Activated T-cell treated with anti-CD3 and anti-CD28 coated beads for 24 hours (primary cell): Measurements from ENCODE around the gene MEIS1.
"Not testable (repeated sequence)": the region's sequence is repeated elsewhere in the genome, so short reads cannot be mapped to it uniquely, and the experiment has no call there.

Experiments used
- DNase-seq: peaks from one replicate; pipeline ENCODE4 v3.0.0-alpha.2; 2020; ENCODE audit warnings: low read depth

MEIS1 gene

DNA sequence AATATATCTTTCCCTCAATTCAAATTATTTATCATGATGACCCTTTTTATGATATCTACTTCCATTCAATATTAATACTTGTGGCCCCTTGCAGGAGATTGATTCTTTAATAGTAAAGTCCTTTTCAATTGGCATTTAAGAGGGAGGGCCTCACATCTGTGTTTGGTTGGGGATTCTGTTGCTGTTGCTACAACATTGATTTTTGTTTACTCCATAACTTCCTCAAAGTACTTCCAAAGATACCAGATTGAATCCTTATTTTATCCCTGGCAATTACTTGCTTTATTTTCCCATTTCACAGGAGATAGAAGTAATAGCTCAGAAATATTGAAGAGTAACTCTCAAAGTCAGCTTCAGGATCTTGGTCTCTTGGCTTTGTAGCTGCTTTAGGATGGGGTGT, 32.8 kb downstream of the MEIS1 start:
- DNase-seq: no peak

DNA sequence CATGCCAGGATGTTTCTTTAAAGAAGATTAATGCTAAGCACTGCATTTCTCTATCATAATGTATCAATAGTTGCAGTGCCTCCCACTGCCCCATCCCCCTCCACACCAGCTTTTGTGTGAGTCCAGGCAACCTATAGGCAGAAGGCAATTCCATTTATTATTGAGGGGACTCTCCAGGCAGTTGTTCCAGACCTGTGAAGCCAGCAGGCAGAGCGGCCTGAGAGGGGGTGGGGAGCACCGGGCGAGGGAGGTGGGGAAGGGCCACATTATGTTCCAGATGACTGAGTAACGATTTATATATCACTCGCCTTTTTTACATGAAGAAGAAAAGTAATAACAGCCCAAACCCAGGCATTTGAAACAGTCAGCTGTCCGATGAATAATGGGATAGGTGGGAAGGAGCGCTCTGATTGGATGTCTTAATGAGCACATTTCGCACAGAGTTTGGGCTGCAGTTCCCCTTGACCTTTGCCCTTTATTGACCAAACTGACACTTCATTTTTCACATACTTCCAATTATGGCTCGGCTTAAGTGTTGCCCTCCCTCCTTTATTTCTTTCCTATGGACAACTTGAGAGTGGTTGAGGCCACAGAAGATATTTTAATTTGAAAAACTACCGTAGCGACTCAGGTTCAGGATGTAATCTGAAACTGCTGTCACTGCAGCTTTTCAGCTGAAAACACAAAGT, 34.4 kb downstream of the MEIS1 start:
- DNase-seq: no peak

DNA sequence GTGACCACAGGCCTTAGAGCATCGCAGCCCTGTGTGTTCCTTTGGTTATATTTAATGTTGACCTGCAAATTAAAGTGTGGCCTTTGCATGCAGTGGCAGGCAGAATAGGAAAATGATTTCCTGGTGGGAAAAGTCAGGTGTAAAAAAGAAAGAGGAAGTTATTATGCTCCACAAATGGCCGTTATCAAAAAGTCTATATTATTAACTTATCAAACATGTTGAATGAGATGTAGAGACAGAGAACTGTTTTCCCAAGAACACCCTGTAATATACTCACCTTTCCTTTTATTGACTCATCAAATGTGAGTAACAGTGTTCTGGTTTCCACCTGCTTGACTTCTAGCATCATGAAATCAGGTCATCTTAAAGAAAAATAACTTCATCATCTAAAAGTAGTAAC, 35.3 kb downstream of the MEIS1 start:
- DNase-seq: no peak

DNA sequence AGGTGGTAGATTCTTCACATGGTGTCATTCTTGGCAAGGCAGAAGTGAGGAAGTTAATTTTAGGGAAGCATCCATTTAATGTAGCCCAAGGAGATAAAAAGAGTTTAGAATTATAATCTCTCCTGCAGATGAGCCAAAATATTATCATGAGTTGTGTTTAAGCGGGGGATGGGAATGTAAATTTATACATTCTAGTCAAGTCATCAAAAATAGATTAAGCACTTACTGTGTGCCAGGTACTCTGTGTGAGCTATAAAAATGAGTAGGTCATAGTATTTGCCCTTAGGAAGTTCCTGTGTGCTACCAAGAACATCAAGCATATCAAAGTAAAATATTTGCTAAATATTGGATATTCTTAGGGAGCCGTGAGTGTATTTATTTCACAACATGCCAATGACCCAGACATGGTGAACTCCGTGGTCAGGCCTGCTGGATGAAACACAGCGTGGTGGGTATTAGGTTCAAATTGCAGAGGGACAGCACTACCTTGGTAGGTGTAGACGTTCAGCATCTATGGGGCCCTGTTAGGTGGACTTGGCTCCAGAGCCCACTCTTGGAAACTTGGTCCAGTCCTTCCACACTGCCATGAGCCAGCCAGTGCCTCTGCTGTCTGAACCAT, 37.4 kb downstream of the MEIS1 start:
- DNase-seq: no peak

DNA sequence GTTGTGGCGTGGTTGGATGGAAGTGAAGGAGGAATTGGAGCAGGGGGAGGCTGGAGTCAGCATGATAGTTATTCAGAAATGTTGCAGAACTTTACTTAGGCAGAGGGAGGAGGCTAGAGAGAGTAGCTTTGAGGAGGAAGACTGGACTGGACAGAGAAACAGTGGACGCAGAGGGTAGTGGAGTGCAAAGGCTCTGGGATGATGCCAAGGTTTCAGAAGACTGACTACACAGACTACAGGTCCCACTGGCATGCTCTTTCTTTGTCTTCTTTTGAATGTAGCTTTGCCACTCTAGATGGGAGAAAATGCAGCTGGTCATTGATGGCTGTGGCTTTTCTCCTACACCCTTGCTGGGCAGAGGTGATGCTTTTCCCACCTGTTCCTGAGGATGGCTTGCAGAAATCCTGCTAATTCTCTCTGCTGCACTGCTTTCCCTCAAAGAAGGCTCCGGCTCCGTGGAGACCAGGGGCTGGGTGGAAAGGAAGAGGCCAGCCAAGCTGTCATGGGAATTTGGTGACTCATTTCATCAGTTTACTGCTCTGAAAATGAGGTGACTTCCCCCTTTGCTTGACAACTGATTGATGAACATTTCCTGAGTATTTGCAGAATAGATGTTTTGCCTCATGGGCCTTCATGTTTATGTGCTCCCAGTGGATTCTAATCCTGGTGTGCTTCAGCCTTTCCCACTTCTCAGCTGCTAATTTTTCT, 42.4 kb downstream of the MEIS1 start:
- no peak for DNase-seq

DNA sequence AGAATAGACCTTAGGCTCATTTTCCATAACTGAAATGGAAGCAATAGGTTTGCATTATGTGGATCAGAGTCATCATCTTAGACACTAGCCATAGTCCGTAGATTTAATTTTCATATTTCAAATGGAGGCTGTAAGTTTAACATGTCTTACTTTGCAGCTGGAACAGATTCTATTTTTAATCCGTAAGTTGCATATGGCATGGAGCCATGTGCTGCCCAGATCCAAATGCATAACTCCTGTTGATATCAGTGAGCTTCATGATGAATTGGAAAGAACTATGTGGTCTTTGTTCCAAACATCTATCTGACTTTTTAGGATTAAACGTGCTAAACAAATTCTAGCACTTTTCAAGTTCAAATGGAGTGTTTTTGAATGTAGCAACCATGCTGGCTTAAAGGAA, 43.4 kb downstream of the MEIS1 start:
- DNase-seq: no peak

DNA sequence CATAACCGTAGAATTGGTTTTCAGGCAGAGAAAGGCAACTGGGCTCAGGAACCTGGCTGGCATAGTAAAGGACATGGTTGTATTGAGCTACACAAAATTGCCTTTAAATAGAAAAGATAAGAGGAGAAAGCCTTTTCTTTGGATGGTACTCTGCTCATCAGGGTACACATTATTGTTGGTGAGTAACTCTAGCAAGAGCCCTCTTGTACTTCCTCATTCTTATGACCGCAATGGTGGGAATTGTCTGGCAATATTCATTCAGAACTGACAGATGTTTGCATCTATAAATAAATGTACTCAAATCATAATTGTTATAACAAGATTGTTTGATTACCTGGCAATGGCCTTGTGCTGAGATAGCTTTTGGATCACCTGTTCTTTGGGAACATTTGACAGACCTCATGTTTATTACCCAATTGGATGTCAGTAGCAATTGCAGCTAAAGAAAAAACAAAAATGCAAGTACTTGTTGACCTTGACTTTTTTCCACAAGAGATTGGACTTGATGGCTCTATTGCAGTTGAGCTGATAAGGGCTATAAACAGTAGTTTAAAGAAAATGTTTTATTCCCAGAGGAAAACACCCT, 43.9 kb downstream of the MEIS1 start:
- no peak for DNase-seq

DNA sequence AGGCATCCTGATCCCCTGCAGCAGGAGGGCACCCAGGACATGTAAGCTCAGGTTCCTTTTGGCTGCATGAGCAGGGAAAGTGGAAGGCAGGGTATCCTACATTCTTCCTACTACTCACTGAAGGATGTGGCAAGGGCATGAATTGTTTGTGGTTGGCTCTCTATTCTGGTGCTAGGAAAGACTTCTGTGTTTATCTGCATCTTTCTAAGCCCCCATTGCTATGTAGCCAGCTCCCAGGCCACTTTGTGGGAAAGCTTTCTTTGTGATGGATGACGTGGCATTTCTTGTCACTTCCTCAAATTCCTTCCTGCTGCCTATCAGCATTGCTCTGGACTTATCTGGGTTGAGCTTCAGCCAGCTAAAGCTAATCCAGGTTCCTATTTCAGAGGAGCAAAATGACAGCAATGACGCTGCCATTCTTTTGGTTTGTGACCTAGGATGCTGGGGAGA, 46.2 kb downstream of the MEIS1 start:
- no peak for DNase-seq

DNA sequence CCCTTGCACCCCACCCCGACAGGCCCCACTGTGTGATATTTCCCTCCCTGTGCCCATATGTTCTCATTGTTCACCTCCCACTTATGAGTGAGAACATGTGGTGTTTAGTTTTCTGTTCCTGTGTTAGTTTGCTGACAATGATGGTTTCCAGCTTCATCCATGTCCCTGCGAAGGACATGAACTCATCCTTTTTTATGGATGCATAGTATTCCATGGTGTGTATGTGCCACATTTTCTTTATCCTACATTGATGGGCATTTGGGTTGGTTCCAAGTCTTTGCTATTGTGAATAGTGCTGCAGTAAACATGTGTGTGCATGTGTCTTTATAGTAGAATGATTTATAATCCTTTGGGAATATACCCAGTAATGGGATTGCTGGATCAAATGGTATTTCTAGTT, 50.3 kb downstream of the MEIS1 start:
- not testable (repeated sequence) for DNase-seq

DNA sequence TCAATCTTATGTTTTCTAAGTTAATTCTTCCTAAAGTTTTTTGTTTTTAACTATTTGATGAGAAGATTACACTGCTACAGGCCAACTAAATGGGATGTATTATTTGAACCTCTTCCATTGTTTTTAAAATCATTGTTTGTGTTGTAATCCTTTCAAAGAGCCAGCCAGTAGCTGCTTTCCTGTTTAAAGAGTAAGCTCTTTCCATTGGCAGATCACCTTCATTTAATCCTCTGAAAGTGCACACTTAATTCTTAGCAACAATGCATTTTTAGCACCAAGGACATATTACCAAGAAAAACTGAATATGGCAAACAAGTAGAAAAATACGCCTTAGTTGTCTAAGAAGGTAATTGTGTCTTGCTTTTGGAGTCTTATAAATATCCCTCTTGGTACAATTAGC, 54.0 kb downstream of the MEIS1 start:
- DNase-seq: no peak

DNA sequence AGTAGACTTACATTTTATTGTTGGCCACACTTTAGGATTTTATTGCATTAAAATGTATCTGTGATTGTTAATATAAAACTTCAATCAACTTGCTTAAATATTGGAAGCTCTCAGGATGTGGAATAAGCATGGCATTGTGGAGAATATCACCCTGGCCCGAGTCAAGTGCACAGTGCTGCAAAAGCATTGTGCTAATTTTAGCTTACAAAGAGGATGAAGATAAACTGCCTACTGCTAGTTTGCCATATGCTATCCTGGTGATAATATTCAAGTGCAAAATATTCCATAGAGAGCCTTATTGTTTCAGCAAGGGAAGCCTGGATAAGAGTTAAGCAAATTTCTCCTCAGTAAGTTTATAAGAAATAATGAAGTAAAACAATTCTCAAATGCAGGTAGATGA, 54.5 kb downstream of the MEIS1 start:
- no peak for DNase-seq

DNA sequence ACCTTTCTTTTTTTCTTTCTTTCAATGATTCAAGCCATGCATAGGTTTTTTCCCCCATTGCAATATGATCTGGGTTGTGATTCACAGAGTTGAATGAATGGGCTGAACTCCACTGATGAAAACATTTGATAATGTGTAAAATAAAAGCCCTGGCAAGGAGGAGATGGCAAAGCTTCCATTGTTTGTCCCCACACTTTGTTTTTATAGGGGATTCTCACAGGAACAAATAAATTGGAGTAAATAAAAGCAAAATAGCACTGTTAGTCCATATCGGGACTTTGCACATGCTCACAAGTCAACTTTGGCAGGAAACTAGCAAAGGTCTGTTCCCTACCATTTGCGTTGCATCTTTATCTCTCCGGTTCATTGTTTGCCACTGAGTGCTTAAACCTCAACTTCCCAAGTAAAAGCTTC, 55.7 kb downstream of the MEIS1 start:
- DNase-seq: no peak

DNA sequence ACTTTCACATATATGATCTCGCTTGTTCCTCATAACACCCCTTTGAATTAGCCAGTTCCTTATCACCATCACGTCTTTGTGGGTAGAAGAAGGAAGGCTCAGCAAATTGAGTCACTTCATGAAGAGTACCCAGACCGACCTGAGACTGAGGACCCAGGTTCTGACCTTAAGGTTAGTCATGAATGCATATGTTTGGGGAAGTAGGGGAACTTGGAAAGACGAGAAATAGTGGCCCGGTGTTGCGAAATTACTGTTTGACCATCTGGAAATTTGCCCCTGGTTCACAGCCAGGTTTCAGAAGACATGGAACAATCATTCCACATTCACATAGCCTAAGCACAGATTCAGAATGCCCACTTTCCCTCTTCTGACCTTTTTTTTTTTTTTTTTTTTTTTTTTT, 59.8 kb downstream of the MEIS1 start:
- DNase-seq: no peak

DNA sequence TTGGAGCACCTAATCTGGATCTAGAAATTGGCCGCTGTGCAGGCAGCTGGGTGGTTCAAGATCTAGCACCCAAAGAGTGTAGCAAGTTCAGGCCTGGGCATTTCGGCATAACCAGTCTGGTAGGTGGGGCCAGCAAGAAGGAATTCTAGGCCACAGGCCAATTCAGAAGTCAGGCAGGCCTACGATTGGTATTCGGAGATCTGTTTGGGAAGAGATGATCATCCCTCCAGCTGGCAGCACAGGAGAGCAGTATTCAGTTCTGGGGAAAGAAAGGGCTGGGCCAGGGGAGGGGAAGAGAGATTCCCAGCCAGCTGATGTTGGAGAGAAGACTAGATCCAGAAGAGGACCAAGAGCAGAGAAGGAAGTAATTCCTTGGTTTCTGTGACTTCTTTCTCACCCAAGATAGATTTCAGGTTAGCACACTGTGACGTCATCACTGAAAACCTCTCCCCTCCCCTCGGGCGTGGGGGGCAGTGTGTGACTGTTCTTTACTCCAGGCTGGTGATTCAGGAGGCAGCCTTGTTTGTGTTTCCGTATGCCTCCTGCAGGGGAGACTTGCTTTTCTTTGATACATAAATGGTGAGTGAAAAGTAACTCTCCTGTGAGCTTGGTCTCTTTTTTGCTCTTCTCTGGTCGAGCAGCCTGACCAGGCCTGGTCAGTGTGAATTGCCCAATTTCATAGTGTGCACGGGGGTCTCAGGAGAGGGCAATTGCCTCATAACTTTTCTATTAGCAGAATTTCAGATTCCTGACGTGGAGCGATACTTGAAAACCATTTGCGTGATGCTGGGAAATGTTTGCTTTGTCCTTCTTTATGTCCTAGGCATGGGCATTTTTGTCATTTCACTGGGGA, 61.1 kb downstream of the MEIS1 start:
- DNase-seq: no peak

DNA sequence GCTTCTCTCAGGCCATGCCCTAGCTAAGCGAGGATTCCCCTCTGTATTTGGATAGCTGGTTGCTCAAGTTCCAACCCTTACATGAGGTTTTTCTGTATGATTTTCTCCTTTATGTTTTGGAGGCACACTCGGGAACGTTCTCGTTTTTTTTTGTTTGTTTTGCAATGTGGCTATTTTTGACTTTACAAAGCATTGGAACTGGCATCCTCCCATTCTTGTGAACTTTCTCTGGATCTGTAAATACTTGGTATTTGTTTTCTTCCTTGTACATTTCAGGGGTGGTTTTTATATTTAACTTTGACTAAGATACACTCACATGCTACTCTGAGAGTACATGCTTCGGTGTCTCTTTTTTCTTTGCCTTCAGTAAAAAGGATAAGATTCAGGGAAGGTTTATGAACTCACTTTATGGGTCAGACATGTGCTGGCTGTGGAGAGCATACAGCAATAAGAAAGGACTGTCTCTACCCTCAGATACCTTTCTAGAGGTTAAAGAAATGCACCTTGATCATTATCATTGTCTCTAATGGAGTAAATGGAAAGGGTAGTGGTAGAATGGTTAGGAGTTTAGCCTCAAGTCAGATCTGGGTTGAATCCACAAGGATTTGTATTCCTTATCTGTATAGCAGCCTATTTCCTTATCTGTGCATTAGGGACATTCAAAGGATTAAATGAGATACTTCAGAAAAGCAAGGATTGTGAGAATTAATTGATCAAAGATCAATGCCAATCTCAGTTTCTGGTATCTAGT, 61.9 kb downstream of the MEIS1 start:
- DNase-seq: no peak

DNA sequence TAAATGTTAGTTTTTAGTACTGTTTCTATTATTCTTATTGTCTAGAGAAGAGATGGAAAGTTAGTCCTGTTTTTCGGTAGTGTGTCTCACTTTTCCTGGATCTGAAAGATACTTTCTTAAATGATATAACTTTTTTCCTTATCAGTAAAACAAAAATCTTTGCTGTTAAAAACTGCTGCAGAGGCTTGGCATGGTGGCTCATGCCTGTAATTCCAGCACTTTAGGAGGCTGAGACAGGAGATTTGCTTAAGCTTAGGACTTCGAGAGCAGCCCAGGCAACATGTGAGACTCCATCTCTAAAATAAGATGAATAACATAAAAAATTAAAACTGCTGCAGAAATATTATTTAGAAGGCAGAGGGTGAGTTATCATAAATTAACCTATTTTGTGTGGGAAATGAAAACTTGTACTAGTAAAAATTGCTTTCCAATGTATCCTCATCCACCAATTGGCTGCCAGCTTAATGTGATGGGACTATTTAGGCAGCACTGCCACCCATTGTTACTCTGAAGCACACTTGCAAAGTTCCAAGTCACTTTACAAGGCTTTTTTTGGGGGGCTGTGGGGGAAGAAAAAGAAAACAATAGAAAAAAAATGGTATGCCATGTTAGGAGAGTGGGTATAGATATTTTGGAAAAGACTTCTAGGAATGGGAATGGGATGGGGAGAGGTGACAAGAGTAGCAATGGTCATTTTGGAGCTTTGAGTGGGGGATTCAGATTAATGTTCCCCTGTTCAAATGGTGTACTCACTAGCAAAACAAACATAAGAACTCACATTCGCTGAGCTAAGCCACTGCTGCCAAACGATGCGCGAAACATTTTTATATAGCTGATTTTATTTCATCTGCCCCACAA, 62.7 kb downstream of the MEIS1 start:
- DNase-seq: no peak

DNA sequence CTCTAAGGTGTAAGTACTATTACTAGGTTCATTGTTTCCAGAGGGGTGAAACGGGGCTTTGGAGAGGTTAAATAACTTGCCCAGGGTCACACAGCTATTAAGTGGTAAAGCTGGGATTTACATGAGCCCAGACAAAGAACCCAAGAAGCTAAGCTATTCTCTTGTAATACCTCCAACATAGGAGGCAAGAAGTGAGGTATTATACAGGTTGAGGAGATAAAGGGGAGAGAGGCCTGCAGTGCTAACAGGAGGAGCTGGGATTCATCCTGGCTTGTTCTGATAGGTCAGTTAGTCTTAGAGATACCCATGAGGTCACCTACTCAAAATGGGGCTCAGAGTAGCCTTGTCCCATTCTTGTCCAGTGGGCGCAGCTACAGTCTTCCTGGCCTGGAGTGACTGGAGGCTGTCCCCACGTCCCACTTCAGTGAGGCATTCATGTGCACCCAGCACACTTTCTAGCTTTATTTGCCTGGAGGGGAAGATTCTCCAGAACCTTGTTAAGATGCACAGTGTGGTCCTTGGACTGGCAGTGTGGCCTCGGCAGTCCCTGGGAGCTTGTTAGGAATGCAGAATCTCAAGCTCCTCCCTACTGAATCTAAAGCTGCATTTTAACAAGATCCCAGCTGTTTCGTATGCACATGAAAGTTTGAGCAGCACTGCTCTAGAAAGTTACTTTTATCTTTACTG, 63.5 kb downstream of the MEIS1 start:
- DNase-seq: no peak

DNA sequence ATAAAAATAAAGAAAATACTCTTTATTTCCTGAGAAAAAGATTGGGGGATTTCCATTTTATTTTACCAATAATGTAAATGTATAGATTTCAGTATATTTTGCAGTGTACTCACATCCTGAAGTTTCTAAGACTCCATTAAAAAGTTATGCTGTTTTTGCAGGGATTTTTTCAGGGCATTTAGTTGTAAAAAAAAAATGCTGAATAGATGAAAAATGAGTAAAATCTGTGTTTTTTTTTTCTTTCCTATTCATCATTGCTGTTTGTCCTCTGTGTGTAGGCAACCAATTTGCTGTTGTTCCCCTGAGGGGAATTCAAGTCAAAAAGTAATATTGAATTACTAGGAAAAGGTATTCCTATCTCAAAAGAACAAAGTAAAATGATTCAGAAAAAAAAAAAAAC, 66.3 kb downstream of the MEIS1 start:
- no peak for DNase-seq

DNA sequence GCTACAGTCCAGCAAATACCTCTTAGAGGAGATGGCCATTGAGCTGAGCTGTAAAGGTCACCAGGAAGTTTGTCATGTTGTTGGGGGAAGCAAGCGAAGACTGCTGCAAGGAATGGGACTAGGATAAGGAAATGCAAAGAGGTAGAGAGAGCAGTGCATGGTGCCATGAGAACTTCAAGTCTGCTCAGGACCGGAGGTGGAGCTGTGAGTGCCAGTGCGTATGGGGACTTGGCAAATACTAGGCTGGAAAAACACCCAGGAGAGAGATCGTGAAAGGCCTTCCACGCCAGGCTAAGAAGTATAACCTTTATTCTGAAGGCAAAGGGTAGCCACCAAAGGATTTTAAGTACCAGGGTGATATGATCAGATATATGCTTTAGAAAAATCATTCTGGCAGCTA, 71.3 kb downstream of the MEIS1 start:
- no peak for DNase-seq

DNA sequence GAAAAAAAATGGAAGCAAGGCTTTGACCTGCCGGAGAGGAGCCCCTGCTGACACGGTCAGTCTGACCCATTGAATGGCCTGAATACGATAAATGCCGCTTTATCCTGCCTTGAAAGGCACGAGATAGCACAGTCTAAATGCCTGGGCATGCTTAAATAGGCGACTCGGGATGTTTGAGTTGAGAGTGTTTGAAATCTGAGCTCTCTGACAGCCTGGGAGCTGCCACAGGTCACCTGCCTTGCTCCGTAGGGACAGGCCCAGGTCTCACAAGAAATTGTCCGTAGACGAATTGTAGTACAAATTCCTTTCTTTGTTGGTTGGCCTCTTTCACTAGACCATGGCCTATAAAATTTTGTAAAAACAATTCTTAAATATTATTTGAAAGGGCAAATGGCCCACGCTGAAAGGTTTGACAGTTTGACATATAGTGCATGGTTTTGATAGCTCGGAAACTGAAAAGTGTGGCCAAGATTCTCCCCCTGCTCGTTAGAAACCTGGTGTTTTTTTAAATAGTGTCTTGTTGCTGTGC, 72.8 kb downstream of the MEIS1 start:
- no peak for DNase-seq
